ENCODE data around the gene NR6A1. TPM values are rescaled to one million over a fixed set of nuclear protein-coding genes. Genes with fewer than 3 reads are reported as not detected.

The NR6A1 gene
- total RNA-seq, 1 experiment from 2014 or later = 99.3 TPM

- Histone ChIP-seq H2BK5ac (ENCODE audit: insufficient read length, low read length) (no peak overlapping the region), H3K9ac (ENCODE audit: extremely low read depth, insufficient read length, low read length) (no peak overlapping the region), H2BK20ac (ENCODE audit: low read depth, low read length, poor library complexity, severe bottlenecking) (no peak overlapping the region), H3K18ac (ENCODE audit: insufficient read length, low read depth, low read length) (no peak overlapping the region), H3K4me1 (ENCODE audit: insufficient read depth, low read length) (no peaks in the 10 kb centered on the region), H2BK15ac (ENCODE audit: low read depth, low read length) (no peak overlapping the region), H3K79me2 (ENCODE audit: insufficient read depth, low read length) (0 out of 2 replicates have a peak, but pooled peaks cover 1% of the 10 kb centered on the region), H3K56ac (ENCODE audit: insufficient read length, low read depth, low read length) (no peak overlapping the region), H2BK120ac (ENCODE audit: low read depth, low read length, poor library complexity, severe bottlenecking) (no peak overlapping the region), H2AK5ac (ENCODE audit: insufficient read length, low read length) (no peak overlapping the region), H4K91ac (ENCODE audit: insufficient read length, low read depth, low read length) (no peak overlapping the region), H3K23ac (ENCODE audit: insufficient read length, low read depth, low read length) (no peak overlapping the region), H3K27me3 (ENCODE audit: insufficient read depth, low read length) (no peaks in the 10 kb centered on the region), H4K20me1 (ENCODE audit: control insufficient read depth, insufficient read depth, insufficient read length) (no peaks in the 10 kb centered on the region), H2BK12ac (ENCODE audit: insufficient read length, low read depth, low read length) (no peak overlapping the region), H3K79me1 (ENCODE audit: insufficient read depth, low read depth, low read length, poor library complexity, severe bottlenecking) (no peaks in the 10 kb centered on the region), H3T11ph (ENCODE audit: low read length) (no peak overlapping the region), H3K4ac (ENCODE audit: low read depth, low read length) (no peak overlapping the region), H4K5ac (ENCODE audit: insufficient read length, low read depth, low read length) (no peak overlapping the region), H4K8ac (replicated peaks; ENCODE audit: insufficient read length, low read depth, low read length) (no peak overlapping the region), H3K27ac (ENCODE audit: insufficient read length, low read depth, low read length) (no peak overlapping the region), H3K23me2 (ENCODE audit: insufficient read length, low read depth, low read length, poor library complexity, severe bottlenecking) (no peaks in the 10 kb centered on the region), H3K9me3 (ENCODE audit: control insufficient read depth, low read depth, low read length) (no peaks in the 10 kb centered on the region), H2AFZ (ENCODE audit: low read length) (no peak overlapping the region), H3K4me2 (ENCODE audit: insufficient read depth, insufficient read length, low read length) (no peak overlapping the region), H3K14ac (ENCODE audit: insufficient read depth, low read length) (no peak overlapping the region)
- no CpG with 5 or more reads among the region's 2 CpGs for WGBS (ENCODE audit: extremely low coverage, insufficient read length, low lambda C conversion rate)
- TF ChIP-seq, protein P1, sequence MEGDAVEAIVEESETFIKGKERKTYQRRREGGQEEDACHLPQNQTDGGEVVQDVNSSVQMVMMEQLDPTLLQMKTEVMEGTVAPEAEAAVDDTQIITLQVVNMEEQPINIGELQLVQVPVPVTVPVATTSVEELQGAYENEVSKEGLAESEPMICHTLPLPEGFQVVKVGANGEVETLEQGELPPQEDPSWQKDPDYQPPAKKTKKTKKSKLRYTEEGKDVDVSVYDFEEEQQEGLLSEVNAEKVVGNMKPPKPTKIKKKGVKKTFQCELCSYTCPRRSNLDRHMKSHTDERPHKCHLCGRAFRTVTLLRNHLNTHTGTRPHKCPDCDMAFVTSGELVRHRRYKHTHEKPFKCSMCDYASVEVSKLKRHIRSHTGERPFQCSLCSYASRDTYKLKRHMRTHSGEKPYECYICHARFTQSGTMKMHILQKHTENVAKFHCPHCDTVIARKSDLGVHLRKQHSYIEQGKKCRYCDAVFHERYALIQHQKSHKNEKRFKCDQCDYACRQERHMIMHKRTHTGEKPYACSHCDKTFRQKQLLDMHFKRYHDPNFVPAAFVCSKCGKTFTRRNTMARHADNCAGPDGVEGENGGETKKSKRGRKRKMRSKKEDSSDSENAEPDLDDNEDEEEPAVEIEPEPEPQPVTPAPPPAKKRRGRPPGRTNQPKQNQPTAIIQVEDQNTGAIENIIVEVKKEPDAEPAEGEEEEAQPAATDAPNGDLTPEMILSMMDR (conservative IDR thresholded peaks at IDR 0.05) = no peak
- no peaks in the 10 kb centered on the region for H3K9me3 Mint-ChIP-seq
- no peak overlapping the region for H3K27ac Mint-ChIP-seq
- DNase-seq = no peak
- peaks cover 24 to 39% (median 33%) of the 10 kb centered on the region in 3 experiments for H3K36me3 Mint-ChIP-seq (ENCODE audit: insufficient read depth in 1 of 3, low read depth in 3 of 3)
- no peak overlapping the region for H3K4me3 Mint-ChIP-seq
- H3K27me3 Mint-ChIP-seq (ENCODE audit: low read depth) = no peaks in the 10 kb centered on the region
- no peaks in the 10 kb centered on the region for H3K4me1 Mint-ChIP-seq
Observed at GRCh38 chr9:124531115-124531514, 240.0 kb downstream of the NR6A1 start.

All from H9 (cell line).